B cell (primary cell): ENCODE results near the gene CNN1.

Experiments
- CTCF ChIP-seq: fragments of 200-600 bp; IDR thresholded peaks from one replicate; pipeline ENCODE4 v1.8.0; 2022; ENCODE audit warnings: antibody characterized with exemption, mild to moderate bottlenecking
- EZH2 ChIP-seq: IDR thresholded peaks from 2 replicates; pipeline ENCODE4 v1.6.1; 2012; ENCODE audit warnings: borderline replicate concordance, low read depth, mild to moderate bottlenecking, moderate library complexity, low read length; ENCODE audit not compliant: insufficient read depth, poor library complexity, severe bottlenecking

GRCh38 chr19:11560404-11561051, 21.9 kb downstream of the CNN1 start:
- TF ChIP-seq CTCF, result peak; percentile 90
- TF ChIP-seq EZH2, result no peak
